Measurements from ENCODE around the gene ARMH2.

- no peak for TF ChIP-seq POLR2AphosphoS5 (IDR thresholded peaks at IDR 0.05; ENCODE audit: insufficient read depth, low read depth, low read length)
- TF ChIP-seq CTCF (IDR thresholded peaks at IDR 0.05; ENCODE audit: extremely low read depth in 1 of 2, insufficient read depth in 1 of 2, low read depth in 1 of 2, low read length in 2 of 2) = no peak
- no peak for TF ChIP-seq EZH2 (IDR thresholded peaks at IDR 0.05; ENCODE audit: borderline replicate concordance, low read depth, low read length, severe bottlenecking)
- no peak for TF ChIP-seq POLR2A (IDR thresholded peaks at IDR 0.05; ENCODE audit: low read depth, low read length)
- no peak for TF ChIP-seq MYC (IDR thresholded peaks at IDR 0.05; ENCODE audit: low read depth, low read length)
- TF ChIP-seq GATA2 (IDR thresholded peaks at IDR 0.05; ENCODE audit: insufficient read depth, insufficient read length, low read depth, low read length) = no peak
- no peak for TF ChIP-seq MAX (IDR thresholded peaks at IDR 0.05; ENCODE audit: insufficient read depth, insufficient read length)
Observed at GRCh38 chr6:24840187-24840586, 41.5 kb upstream of the ARMH2 start.
